Progenitor cell of endocrine pancreas (in vitro differentiated cells): ENCODE results near the gene LRRC32. TPM values are rescaled to one million over a fixed set of nuclear protein-coding genes. Genes with fewer than 3 reads are reported as not detected.

ENCODE experiments used
- DNase-seq: peaks from one replicate; pipeline ENCODE4 v3.0.0; 2021; ENCODE audit warnings: low spot score; ENCODE audit not compliant: unreplicated experiment
- H3K27ac Mint-ChIP-seq: 2 replicates; pipeline ENCODE4 v1.8.0; 2021; ENCODE audit warnings: mild to moderate bottlenecking, moderate library complexity, mixed read lengths
- H3K27me3 Mint-ChIP-seq: 2 replicates; pipeline ENCODE4 v1.8.0; 2021; ENCODE audit warnings: mixed read lengths
- H3K36me3 Mint-ChIP-seq: 2 replicates; pipeline ENCODE4 v1.8.0; 2022; ENCODE audit warnings: mixed read lengths; ENCODE audit not compliant: insufficient read depth
- H3K4me1 Mint-ChIP-seq: 2 replicates; pipeline ENCODE4 v1.8.0; 2021; ENCODE audit warnings: low read depth, mixed read lengths
- H3K4me3 Mint-ChIP-seq: 2 replicates; pipeline ENCODE4 v1.8.0; 2021; ENCODE audit warnings: low read depth, mild to moderate bottlenecking, moderate library complexity, mixed read lengths
- H3K9me3 Mint-ChIP-seq: 2 replicates; pipeline ENCODE4 v1.8.0; 2021; ENCODE audit warnings: low read depth, mixed read lengths
- total RNA-seq: library from RNA; stranded (reverse); gene quantifications from 2 replicates; pipeline ENCODE4 v1.2.1, GENCODE V29; 2021
- TF ChIP-seq, protein P1 (sequence below): fragments of 200-600 bp; sonication (generic); IDR thresholded peaks from one replicate; pipeline ENCODE4 v1.5.0; 2021; ENCODE audit warnings: antibody characterized with exemption, mild to moderate bottlenecking; ENCODE audit not compliant: unreplicated experiment

LRRC32 gene
- total RNA-seq, 1 donor from 2014 or later: 0.14 TPM

DNA sequence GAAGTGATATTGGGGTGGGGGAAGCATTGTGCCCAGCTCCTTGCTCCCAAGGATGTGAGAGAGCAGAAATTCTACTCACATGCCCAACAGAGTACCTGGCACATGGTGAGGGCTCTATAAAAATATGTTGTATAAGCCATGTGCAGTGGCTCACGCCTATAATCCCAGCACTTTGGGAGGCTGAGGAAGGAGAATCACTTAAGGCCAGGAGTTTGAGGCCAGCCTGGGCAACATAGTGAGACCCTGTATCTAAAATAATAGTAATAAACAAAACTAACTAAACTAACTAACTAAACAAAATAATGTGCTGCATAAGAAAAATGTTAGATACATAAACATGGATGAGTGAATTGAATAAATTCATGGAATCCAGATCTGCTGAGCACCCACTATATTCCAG is 33.2 kb upstream of the LRRC32 start:
- Mint-ChIP-seq H3K36me3 (no peaks in the 10 kb centered on the region), H3K4me1 (no peaks in the 10 kb centered on the region), H3K27ac (no peak overlapping the region), H3K9me3 (peaks cover 12% of the 10 kb centered on the region), H3K4me3 (no peak overlapping the region), H3K27me3 (peaks cover 8% of the 10 kb centered on the region)
- TF ChIP-seq, protein P1, sequence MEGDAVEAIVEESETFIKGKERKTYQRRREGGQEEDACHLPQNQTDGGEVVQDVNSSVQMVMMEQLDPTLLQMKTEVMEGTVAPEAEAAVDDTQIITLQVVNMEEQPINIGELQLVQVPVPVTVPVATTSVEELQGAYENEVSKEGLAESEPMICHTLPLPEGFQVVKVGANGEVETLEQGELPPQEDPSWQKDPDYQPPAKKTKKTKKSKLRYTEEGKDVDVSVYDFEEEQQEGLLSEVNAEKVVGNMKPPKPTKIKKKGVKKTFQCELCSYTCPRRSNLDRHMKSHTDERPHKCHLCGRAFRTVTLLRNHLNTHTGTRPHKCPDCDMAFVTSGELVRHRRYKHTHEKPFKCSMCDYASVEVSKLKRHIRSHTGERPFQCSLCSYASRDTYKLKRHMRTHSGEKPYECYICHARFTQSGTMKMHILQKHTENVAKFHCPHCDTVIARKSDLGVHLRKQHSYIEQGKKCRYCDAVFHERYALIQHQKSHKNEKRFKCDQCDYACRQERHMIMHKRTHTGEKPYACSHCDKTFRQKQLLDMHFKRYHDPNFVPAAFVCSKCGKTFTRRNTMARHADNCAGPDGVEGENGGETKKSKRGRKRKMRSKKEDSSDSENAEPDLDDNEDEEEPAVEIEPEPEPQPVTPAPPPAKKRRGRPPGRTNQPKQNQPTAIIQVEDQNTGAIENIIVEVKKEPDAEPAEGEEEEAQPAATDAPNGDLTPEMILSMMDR: no peak
- DNase-seq: no peak

DNA sequence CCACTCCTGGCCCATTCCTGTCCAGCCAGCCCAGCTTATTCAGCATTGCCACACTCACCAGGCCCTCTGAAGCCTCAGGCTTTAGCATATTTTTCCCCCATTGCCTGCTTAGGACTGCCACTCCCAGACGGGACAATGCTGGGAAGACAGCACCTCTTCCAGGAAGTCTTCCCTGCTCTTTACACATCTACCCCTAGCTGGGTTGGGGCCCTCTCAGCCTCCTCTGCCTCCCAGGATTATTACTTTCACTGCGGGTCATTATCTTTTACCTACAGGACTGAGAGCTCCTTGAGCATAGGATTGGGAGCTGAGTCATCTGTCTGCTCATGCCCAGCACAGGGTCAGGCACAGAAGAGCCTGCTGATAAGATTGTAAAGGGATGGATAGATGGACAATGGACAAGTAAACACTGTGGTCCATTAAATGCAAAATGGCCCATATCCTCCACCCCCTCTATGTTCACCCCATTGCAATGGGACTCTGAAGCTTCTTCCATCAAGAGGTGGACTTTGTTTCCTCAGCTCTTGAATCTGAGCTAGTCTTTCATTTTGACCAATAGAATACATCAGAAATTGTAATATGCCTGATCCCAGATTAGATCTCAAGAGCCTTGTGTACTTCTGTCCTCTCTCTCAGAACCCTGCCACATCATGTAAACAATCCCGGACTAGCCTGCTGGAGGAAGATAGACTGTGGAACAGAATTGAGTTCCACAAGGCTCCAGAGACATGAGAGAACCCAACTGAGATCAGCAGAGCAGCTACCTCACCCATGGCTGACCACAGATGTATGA is 32.0 kb upstream of the LRRC32 start:
- H3K9me3 Mint-ChIP-seq: peaks cover 12% of the 10 kb centered on the region

DNA sequence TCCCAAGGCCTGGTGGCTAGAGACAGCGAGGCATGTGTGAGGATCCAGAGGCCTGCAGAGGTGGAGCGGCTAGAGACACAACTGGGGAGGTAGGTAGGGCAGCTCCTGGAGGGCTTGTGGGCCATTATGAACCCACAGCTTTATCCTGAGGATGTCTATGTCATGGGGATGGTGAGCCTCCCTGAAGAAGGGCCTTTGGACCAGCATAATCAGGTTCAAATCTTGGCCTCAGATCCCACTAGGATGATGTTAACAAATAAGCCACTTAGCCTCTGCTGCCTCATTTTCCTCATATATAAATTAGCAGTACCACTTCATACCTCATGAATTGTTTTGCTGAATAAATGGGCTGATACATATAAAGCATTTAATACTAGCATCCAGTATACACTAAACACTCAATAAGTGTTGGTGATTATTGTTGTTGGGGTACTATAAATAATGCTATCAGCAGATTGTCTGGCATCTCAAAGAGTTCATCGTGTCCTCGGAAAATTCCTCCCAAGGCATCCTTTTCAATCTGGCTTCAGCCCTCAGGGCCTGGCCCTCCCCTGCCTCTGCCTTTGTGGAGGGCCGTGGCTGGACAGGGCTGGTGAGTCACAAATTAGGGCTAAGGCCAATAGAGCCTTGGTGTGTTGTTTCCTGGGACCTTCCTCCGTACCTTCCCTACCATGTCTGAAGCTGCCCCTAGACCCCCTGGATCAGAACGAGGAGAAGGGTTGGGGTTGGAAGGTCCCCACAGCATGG is 30.9 kb upstream of the LRRC32 start:
- no peaks in the 10 kb centered on the region for H3K36me3 Mint-ChIP-seq

More for the DNA sequence above, 32.0 kb upstream of the LRRC32 start:
- Mint-ChIP-seq H3K27ac (no peak overlapping the region), H3K36me3 (no peaks in the 10 kb centered on the region), H3K27me3 (peaks cover 10% of the 10 kb centered on the region), H3K4me1 (no peaks in the 10 kb centered on the region), H3K4me3 (no peak overlapping the region)
- DNase-seq: no peak
- TF ChIP-seq, protein P1: no peak

DNA sequence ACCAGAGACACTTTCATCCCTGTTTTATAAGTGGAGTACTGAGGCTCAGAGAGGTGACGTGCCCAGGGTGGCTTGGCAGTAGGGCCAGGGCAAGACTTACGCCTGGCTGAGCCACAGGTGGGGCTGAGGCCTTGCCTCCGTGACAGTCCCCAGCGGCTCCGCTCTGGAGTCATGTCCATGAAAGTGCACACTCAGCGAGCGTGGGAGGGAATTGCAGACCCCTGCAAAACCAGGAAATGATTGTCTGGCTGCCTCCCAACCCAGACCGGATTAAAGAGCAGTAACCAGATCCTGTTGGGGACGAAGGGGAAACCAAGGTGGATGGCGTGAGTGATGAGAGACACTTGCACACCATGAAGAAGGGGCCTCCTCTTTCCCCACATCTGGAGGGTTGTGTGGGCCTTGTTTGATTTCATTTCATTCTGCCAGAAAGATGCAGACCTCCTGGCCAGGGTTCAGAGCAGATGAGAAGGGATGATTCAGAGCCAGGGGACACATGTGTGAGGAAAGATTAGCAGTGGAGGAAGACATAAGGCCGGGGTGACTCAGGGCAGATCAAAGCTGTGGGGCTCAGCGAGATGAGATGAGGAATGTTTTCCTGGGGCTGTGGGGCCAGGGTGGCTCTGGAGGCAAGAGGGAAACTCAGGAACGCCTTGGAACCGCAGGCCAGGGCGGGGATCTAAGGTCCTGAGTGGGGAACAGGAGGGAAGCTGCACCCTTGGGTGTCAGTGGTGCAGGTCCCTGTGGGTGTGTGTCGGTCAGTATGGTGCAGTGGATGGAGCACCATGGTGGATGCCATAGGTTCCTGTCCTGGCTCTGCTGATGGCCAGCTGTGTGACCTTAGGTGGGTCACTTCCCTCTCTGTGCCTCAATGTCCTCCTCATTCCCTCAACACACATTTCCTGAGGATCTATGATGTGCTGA is 29.9 kb upstream of the LRRC32 start:
- peaks cover 12% of the 10 kb centered on the region for H3K27me3 Mint-ChIP-seq
- H3K4me1 Mint-ChIP-seq: no peaks in the 10 kb centered on the region
- no peak overlapping the region for H3K4me3 Mint-ChIP-seq
- no peak overlapping the region for H3K27ac Mint-ChIP-seq
- TF ChIP-seq, protein P1: no peak
- H3K36me3 Mint-ChIP-seq: no peaks in the 10 kb centered on the region
- H3K9me3 Mint-ChIP-seq: peaks cover 6% of the 10 kb centered on the region
- no peak for DNase-seq

More for the DNA sequence above, 30.9 kb upstream of the LRRC32 start:
- Mint-ChIP-seq H3K9me3 (peaks cover 12% of the 10 kb centered on the region), H3K27ac (no peak overlapping the region), H3K4me1 (no peaks in the 10 kb centered on the region), H3K27me3 (peaks cover 10% of the 10 kb centered on the region), H3K4me3 (no peak overlapping the region)
- TF ChIP-seq, protein P1: no peak
- DNase-seq: no peak
